Ovary (tissue), 9 donors: Measurements from ENCODE around the gene PCGF3. TPM values are rescaled to one million over a fixed set of nuclear protein-coding genes. Genes with fewer than 3 reads are reported as not detected.
A peak's percentile ranks its signal among the peaks of the same experiment; 100 is the strongest.
"Not testable (repeated sequence)": the region's sequence is repeated elsewhere in the genome, so short reads cannot be mapped to it uniquely, and the experiment has no call there.

ENCODE experiments used
- DNase-seq, 5 donors: peaks; one replicate each; pipeline ENCODE4 v3.0.0-alpha.2; 2019 to 2020
- H3K27ac ChIP-seq, 2 donors: fragments of 200-600 bp; one replicate each; pipeline versions ENCODE4 v1.5.1 to v1.8.0; 2019 to 2022
- H3K27me3 ChIP-seq: fragments of 200-600 bp; one replicate; pipeline ENCODE4 v1.8.0; 2022
- H3K36me3 ChIP-seq: fragments of 200-600 bp; sonication (generic); one replicate; pipeline ENCODE4 v1.5.1; 2019
- H3K4me1 ChIP-seq: one replicate; pipeline ENCODE4 v1.8.1; 2013; ENCODE audit warnings: mild to moderate bottlenecking, moderate library complexity; ENCODE audit not compliant: insufficient read depth
- H3K4me3 ChIP-seq: fragments of 200-600 bp; sonication (generic); one replicate; pipeline ENCODE4 v1.5.1; 2017
- H3K9me3 ChIP-seq, 2 donors: fragments of 200-600 bp in 1 of 2; sonication (generic) in 1 of 2; one replicate each; pipeline versions ENCODE4 v1.5.1 to v1.8.1; 2013 to 2019; ENCODE audit warnings: mild to moderate bottlenecking in 1 of 2, moderate library complexity in 1 of 2
- CTCF ChIP-seq, 3 donors: fragments of 450-650 bp in 2 of 3; fragments of 200-600 bp in 1 of 3; IDR thresholded peaks; one replicate each; pipeline versions ENCODE4 v1.5.1 to v1.8.0; 2016 to 2022; ENCODE audit warnings: antibody characterized with exemption in 3 of 3, mild to moderate bottlenecking in 1 of 3
- EP300 ChIP-seq: sonication (generic); formaldehyde crosslinking; IDR thresholded peaks from one replicate; pipeline ENCODE4 v1.6.1; 2017; ENCODE audit warnings: antibody characterized with exemption
- POLR2A ChIP-seq: fragments of 450-650 bp; IDR thresholded peaks from one replicate; pipeline ENCODE4 v1.6.1; 2017; ENCODE audit warnings: antibody characterized with exemption, mild to moderate bottlenecking, moderate library complexity
- WGBS, 3 donors: extraction: QIAGEN DNeasy Blood & Tissue Kit in 1 of 3; methylation state at CpG; one replicate each; pipeline versions ENCODE4 v1.1.5 to v1.1.7; 2013 to 2017; 5-methylcytosine and 5-hydroxymethylcytosine counted together
- intact Hi-C, 4 donors: fragments of 100-400 bp; cut with DNase I; formaldehyde crosslinking; loops; one replicate each; pipeline versions ENCODE4 v1.11.0 to v1.15.1; 2022 to 2023
- polyA plus RNA-seq, 2 donors: library from polyadenylated mRNA; stranded (reverse); fragments of 200-250 nt in 1 of 2; fragments of 350-450 nt in 1 of 2; fragmentation: Illumina TruSeq in 1 of 2; extraction: RNeasy Lipid Tissue Mini Kit (QIAGEN cat#74804) in 1 of 2; gene quantifications; one replicate each; pipeline ENCODE4 v1.2.3, GENCODE V29; 2013 to 2014
- total RNA-seq, 7 donors: library from RNA; depleted of rRNA in 2 of 7; stranded (reverse); fragments of >200 nt in 2 of 7; fragmentation: NEBNext Ultra II Directional in 3 of 7; extraction: Animal tissue kit (Norgen Biotek cat#: 25700) in 3 of 7; gene quantifications; one replicate each; pipeline versions ENCODE4 v1.1.0 to v1.2.4, GENCODE V29; 2016 to 2023
- donor health status: DM: no; HTN: no; CAD: no; lungs with moderate emphysema.
- donor health status: DM: no; HTN: no; CAD: no.
- donor health status: Bipolar disorder and iron deficiency.
- donor health status: DM: yes; HTN: yes; CAD: no.
- donor health status: DM: no; HTN: no; CAD: no.
- donor health status: DM: yes; HTN: yes; CAD: no.

The PCGF3 gene
- total and polyA plus RNA-seq, 9 donors, result 21.7 to 51.2 (median 45.3) TPM

GRCh38 chr4:703336-704197 is 2.1 kb upstream of the PCGF3 start:
- 79 to 83% (median 82%) methylated on average over 10 of the region's 10 CpGs for WGBS, 3 donors
- DNase-seq, result peak in 3 of 5 donors; percentile 36 to 48 (median 45)
- Histone ChIP-seq H3K4me1 (peaks cover 16% of the 10 kb centered on the region), H3K4me3 (no peak overlapping the region), H3K27ac (no peak overlapping the region), H3K36me3 (no peaks in the 10 kb centered on the region), H3K27me3 (no peaks in the 10 kb centered on the region), H3K9me3 (no peaks in the 10 kb centered on the region)
- intact Hi-C loops, result no loop called here
- TF ChIP-seq POLR2A (no peak), EP300 (no peak), CTCF (IDR thresholded peaks at IDR 0.05) (no peak)

GRCh38 chr4:704198-704891 is 1.3 kb upstream of the PCGF3 start:
- peak in 3 of 5 donors; percentile 63 to 68 (median 65) for DNase-seq
- intact Hi-C loops, result no loop called here
- H3K27ac ChIP-seq, result no peak overlapping the region
- WGBS, 3 donors, result 87 to 89% (median 89%) methylated on average over 46 of the region's 46 CpGs
- H3K9me3 ChIP-seq, result no peaks in the 10 kb centered on the region
- peaks cover 20% of the 10 kb centered on the region for H3K4me1 ChIP-seq
- TF ChIP-seq EP300, result no peak
- TF ChIP-seq CTCF (IDR thresholded peaks at IDR 0.05), result no peak
- TF ChIP-seq POLR2A, result no peak
- H3K4me3 ChIP-seq, result no peak overlapping the region
- no peaks in the 10 kb centered on the region for H3K27me3 ChIP-seq
- H3K36me3 ChIP-seq, result no peaks in the 10 kb centered on the region

GRCh38 chr4:704971-705277 is 708 bp upstream of the PCGF3 start:
- H3K27me3 ChIP-seq, result no peaks in the 10 kb centered on the region
- WGBS, 3 donors, result 76 to 91% (median 91%) methylated on average over 1 of the region's 1 CpG
- H3K27ac ChIP-seq, result no peak overlapping the region
- intact Hi-C loops, result no loop called here
- DNase-seq, result no peak
- no peaks in the 10 kb centered on the region for H3K36me3 ChIP-seq
- TF ChIP-seq EP300 (no peak), CTCF (IDR thresholded peaks at IDR 0.05) (no peak), POLR2A (no peak)
- H3K9me3 ChIP-seq, result no peaks in the 10 kb centered on the region
- H3K4me3 ChIP-seq, result peak overlapping the region; percentile 90
- H3K4me1 ChIP-seq, result peaks cover 20% of the 10 kb centered on the region

- DNase-seq, result not testable (repeated sequence)
- WGBS, 3 donors, result 0 to 2% (median 1%) methylated on average over 15 to 21 of the region's 21 CpGs
These were observed 526 bp downstream of the PCGF3 start for GRCh38 chr4:706083-706633.

More at GRCh38 chr4:706083-706633, 526 bp downstream of the PCGF3 start:
- H3K9me3 ChIP-seq, intact Hi-C loops, H3K36me3 ChIP-seq, H3K27me3 ChIP-seq: not testable (repeated sequence)
- H3K4me1 ChIP-seq, result peaks cover 23% of the 10 kb centered on the region
- H3K4me3 ChIP-seq, result peak overlapping the region; percentile 90
- H3K27ac ChIP-seq, result peak overlapping the region; percentile 28 to 56
